DMS153 (cell line): ENCODE results near the gene BBS5.
"Not testable (repeated sequence)": the region's sequence is repeated elsewhere in the genome, so short reads cannot be mapped to it uniquely, and the experiment has no call there.

Source experiments
- DNase-seq: peaks from one replicate; lab custom pipeline; 2025; lab: John Stamatoyannopoulos, UW

BBS5 gene

GRCh38 chr2:169479257-169480078 is at the start of gene BBS5:
TSS of gene BBS5 (plus strand) at chr2:169479494. CDS start at chr2:169479554, 60 bp downstream.
- DNase-seq = peak; percentile 58

- not testable (repeated sequence) for DNase-seq
Observed at GRCh38 chr2:169431772-169432171, 47.5 kb upstream of the BBS5 start.

- DNase-seq = not testable (repeated sequence)
Observed at GRCh38 chr2:169434236-169434635, 45.1 kb upstream of the BBS5 start.

- no peak for DNase-seq
Observed at GRCh38 chr2:169438466-169439072, 40.7 kb upstream of the BBS5 start.

- DNase-seq = no peak
Observed at GRCh38 chr2:169439900-169440299, 39.4 kb upstream of the BBS5 start.

- DNase-seq = no peak
Observed at GRCh38 chr2:169446452-169446851, 32.8 kb upstream of the BBS5 start.

GRCh38 chr2:169448316-169448715 is 31.0 kb upstream of the BBS5 start:
- no peak for DNase-seq

GRCh38 chr2:169448865-169449264 is 30.4 kb upstream of the BBS5 start:
- DNase-seq = no peak

GRCh38 chr2:169452080-169452479 is 27.2 kb upstream of the BBS5 start:
- DNase-seq = no peak

GRCh38 chr2:169453044-169453443 is 26.2 kb upstream of the BBS5 start:
- DNase-seq = not testable (repeated sequence)

GRCh38 chr2:169461143-169461542 is 18.2 kb upstream of the BBS5 start:
- DNase-seq = no peak

- DNase-seq = no peak
Observed at GRCh38 chr2:169462896-169463695, 16.2 kb upstream of the BBS5 start.

- no peak for DNase-seq
Observed at GRCh38 chr2:169464466-169464865, 14.8 kb upstream of the BBS5 start.

- DNase-seq = peak; percentile 21
Observed at GRCh38 chr2:169464882-169465281, 14.4 kb upstream of the BBS5 start.

- DNase-seq = no peak
Observed at GRCh38 chr2:169468841-169469240, 10.5 kb upstream of the BBS5 start.

GRCh38 chr2:169469952-169470572 is 9.2 kb upstream of the BBS5 start:
- no peak for DNase-seq

GRCh38 chr2:169472249-169472648 is 7.0 kb upstream of the BBS5 start:
- no peak for DNase-seq

- DNase-seq = peak; percentile 65
Observed at GRCh38 chr2:169476459-169476858, 2.8 kb upstream of the BBS5 start.

- DNase-seq = no peak
Observed at GRCh38 chr2:169478339-169478738, 955 bp upstream of the BBS5 start.

- no peak for DNase-seq
Observed at GRCh38 chr2:169478745-169479256, 493 bp upstream of the BBS5 start.

- DNase-seq = no peak
Observed at GRCh38 chr2:169480079-169480465, 778 bp downstream of the BBS5 start.

GRCh38 chr2:169485650-169486138 is 6.4 kb downstream of the BBS5 start:
- DNase-seq = no peak
